Measurements from ENCODE around the gene LYPD6. TPM values are rescaled to one million over a fixed set of nuclear protein-coding genes. Genes with fewer than 3 reads are reported as not detected.

Gene LYPD6
- total RNA-seq, 1 donor from 2014 or later: 4.1 TPM

GRCh38 chr2:149507974-149508373 lies 177.6 kb downstream of the LYPD6 start:
- no peaks in the 10 kb centered on the region for H4K20me1 ChIP-seq (ENCODE audit: low read depth)
- Mint-ChIP-seq H3K27me3 (ENCODE audit: insufficient read depth, low read depth) (no peaks in the 10 kb centered on the region), H3K4me3 (no peak overlapping the region), H3K4me1 (peaks cover 12% of the 10 kb centered on the region), H3K36me3 (no peaks in the 10 kb centered on the region), H3K9me3 (no peaks in the 10 kb centered on the region), H3K27ac (no peak overlapping the region)
- H3K4me1 ChIP-seq: no peaks in the 10 kb centered on the region
- H3K79me2 ChIP-seq (ENCODE audit: low read depth): no peaks in the 10 kb centered on the region
- H3K4me3 ChIP-seq: no peak overlapping the region
- H3F3A ChIP-seq (ENCODE audit: low read depth): no peaks in the 10 kb centered on the region
- TF ChIP-seq EZH2 (IDR thresholded peaks at IDR 0.05) (no peak), EZH2phosphoT487 (IDR thresholded peaks at IDR 0.05) (no peak), CTCF (IDR thresholded peaks at IDR 0.05) (no peak)
- no peaks in the 10 kb centered on the region for H3K36me3 ChIP-seq
- H3K9me3 ChIP-seq (ENCODE audit: low read depth): no peaks in the 10 kb centered on the region
- no peak overlapping the region for H3K27ac ChIP-seq
- H3K4me2 ChIP-seq: no peak overlapping the region
- no peak for DNase-seq (ENCODE audit: low spot score)
- no peak overlapping the region for H3K9ac ChIP-seq
- no peak overlapping the region for H2AFZ ChIP-seq (replicated peaks)
- no peaks in the 10 kb centered on the region for H3K27me3 ChIP-seq

DNA sequence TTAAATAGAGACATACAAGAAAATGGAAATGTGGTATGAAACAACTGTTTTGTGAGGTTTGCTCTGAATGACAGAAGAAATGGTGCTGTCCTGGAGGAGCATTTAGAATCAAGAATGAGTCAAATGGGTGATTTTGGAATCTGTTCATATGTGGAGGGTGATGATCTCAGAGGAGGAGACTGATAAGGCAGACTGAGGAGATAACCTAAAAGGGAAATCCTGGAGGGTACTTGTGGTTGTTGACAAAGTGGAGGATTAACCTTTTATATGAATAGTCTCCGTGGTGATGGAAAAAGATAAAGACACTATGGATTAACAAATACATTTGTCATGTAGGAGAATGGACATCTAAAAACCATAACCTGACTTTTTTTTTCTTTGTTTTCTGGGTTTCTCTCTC lies 183.1 kb downstream of the LYPD6 start:
- H3K9me3 ChIP-seq (ENCODE audit: low read depth): no peaks in the 10 kb centered on the region
- no peaks in the 10 kb centered on the region for H3K79me2 ChIP-seq (ENCODE audit: low read depth)
- no peaks in the 10 kb centered on the region for H3K36me3 ChIP-seq
- no peaks in the 10 kb centered on the region for H3K4me1 Mint-ChIP-seq
- no peak for TF ChIP-seq CTCF (IDR thresholded peaks at IDR 0.05)
- H3K36me3 Mint-ChIP-seq: no peaks in the 10 kb centered on the region
- no peak overlapping the region for H3K9ac ChIP-seq
- H3K4me2 ChIP-seq: no peak overlapping the region
- no peak overlapping the region for H3K4me3 Mint-ChIP-seq
- no peak overlapping the region for H2AFZ ChIP-seq (replicated peaks)
- no peaks in the 10 kb centered on the region for H3K4me1 ChIP-seq
- no peaks in the 10 kb centered on the region for H3K27me3 Mint-ChIP-seq (ENCODE audit: insufficient read depth, low read depth)
- peaks cover 4% of the 10 kb centered on the region for H3K9me3 Mint-ChIP-seq
- no peak overlapping the region for H3K27ac Mint-ChIP-seq
- H3K27ac ChIP-seq: no peak overlapping the region
- no peaks in the 10 kb centered on the region for H3F3A ChIP-seq (ENCODE audit: low read depth)
- DNase-seq (ENCODE audit: low spot score): no peak
- no peaks in the 10 kb centered on the region for H3K27me3 ChIP-seq
- H4K20me1 ChIP-seq (ENCODE audit: low read depth): no peaks in the 10 kb centered on the region
- no peak overlapping the region for H3K4me3 ChIP-seq
